WI38 (cell line): Measurements from ENCODE around the gene SLC26A9.

ENCODE experiments used
- H3K4me3 ChIP-seq: 2 replicates; pipeline ENCODE4 v1.5.1; 2011; ENCODE audit warnings: low read depth, mild to moderate bottlenecking, control low read depth, low read length
- TF ChIP-seq, protein P1 (sequence below): IDR thresholded peaks from 2 replicates; pipeline ENCODE4 v1.5.1; 2012; ENCODE audit warnings: low read depth, mild to moderate bottlenecking, control low read depth, low read length

SLC26A9 gene

DNA sequence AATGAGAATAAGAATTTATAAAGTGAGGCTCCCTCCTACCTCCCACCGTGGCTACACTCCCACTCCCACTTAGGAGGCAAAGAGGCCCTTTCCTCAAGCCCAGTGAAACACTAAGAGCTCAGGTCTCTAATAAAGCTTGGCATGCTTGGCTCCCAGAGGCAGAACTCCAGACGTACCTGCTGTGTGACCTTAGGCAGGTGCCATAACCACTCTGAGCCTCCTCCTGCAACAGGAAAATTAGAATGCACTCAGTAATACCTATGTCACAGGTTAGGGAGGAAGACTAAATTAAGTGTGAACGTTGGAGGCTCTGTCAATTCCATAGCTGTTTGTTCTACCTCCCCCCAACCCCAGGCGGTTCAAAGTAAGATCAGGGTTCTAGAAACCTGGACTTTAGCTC is 16.5 kb upstream of the SLC26A9 start:
- TF ChIP-seq, protein P1, sequence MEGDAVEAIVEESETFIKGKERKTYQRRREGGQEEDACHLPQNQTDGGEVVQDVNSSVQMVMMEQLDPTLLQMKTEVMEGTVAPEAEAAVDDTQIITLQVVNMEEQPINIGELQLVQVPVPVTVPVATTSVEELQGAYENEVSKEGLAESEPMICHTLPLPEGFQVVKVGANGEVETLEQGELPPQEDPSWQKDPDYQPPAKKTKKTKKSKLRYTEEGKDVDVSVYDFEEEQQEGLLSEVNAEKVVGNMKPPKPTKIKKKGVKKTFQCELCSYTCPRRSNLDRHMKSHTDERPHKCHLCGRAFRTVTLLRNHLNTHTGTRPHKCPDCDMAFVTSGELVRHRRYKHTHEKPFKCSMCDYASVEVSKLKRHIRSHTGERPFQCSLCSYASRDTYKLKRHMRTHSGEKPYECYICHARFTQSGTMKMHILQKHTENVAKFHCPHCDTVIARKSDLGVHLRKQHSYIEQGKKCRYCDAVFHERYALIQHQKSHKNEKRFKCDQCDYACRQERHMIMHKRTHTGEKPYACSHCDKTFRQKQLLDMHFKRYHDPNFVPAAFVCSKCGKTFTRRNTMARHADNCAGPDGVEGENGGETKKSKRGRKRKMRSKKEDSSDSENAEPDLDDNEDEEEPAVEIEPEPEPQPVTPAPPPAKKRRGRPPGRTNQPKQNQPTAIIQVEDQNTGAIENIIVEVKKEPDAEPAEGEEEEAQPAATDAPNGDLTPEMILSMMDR, result no peak
- H3K4me3 ChIP-seq, result no peak overlapping the region

DNA sequence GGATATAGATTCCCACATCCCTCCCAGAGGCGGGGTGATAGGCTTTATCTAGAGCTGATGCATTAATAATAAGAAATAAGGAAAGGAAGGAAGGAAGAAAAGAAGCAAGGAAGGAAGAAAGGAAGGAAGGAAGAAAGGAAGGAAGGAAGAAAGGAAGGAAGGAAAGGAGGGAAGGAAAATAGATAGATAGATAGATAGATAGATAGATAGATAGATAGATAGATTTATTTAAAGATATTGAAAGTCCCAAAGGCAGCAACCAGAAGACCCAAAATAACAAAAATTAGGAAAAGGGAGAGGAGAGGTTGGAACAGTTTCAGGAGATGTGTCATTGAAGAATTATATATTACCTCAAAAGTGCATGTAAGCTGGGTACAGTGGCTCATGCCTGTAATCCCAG is 12.2 kb upstream of the SLC26A9 start:
- TF ChIP-seq, protein P1, result no peak

DNA sequence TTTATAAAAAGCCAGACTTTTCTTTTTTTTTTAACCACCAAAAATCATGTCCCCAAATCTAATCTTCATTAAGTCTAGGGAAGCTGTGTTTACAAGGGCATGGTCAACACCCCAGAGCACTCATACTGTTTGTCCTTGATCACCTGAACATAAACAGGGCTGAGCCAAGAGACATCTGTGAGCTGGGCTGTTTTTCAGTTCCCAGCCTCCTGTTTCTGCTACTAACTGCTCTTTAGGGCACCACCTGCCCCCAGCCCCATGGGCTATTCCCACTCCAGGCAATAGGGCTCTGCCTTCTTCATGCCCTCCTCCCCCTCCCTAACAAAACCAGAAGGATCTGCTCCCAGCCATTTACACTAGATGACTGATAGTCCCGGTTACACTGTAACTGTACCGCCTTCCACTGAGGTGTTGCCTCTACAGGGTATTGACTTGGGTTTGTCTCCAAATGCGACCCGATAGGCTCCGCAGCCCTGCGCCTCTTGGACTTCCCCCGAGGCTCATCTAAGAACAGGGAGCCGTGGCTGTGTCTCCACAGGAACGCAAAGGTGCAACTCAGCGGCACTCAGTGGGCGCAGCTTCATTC is 11.7 kb upstream of the SLC26A9 start:
- H3K4me3 ChIP-seq, result no peak overlapping the region
- TF ChIP-seq, protein P1, result no peak

More for the DNA sequence above, 12.2 kb upstream of the SLC26A9 start:
- no peak overlapping the region for H3K4me3 ChIP-seq

DNA sequence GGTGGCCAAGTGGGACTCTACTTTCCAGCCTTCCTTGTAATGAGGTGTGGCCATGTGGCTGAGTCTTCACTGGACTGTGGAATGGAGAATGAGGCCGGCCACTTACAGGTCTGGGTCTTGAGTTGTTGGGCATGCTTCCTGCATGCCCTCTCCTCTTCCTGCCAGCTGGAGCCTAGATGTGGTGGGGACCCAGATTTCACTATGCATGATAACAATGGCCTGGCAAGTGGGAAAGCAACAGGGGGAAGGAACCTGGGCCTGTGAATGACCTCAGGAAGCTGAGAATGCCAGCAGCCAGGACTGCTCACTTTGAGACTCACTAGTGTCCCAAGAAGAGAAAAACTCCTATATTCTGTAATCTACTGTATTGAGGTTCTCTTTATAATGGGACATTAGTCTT is 8.5 kb upstream of the SLC26A9 start:
- TF ChIP-seq, protein P1, result no peak
- no peak overlapping the region for H3K4me3 ChIP-seq

DNA sequence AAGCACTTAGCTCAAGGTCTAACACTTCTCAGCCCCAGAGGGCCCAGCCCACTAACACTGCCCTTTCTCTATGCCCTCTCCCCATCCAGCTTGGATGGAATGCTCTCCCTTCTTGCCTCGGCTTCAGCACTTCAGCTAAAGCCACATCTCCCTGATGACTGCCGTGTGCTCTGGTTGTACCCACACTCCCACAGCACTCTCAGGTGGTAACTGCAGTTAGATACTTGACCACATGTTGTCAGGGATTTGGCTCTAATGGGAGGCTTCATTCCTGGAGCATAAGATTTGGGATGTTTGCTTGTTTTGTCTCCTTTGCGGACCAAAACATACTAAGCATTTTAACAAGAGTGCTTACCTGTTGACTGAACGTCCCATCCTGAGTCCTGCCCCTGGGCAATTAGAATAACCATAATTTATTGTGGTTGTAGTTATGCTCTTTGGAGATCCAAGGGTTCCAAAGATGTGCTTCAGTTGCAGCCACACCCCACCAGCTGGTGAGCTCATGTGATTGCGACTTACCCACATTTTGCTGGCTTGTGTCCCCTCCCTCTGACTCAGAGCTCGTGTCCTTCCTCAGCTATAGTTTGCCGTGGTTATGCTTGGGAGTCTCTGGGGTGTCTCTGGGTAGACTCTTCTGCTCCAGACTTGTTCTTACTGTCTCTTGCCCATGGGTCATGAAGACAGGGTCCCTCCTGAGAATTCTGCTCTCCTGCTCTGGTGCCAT is 7.7 kb upstream of the SLC26A9 start:
- H3K4me3 ChIP-seq, result no peak overlapping the region
- TF ChIP-seq, protein P1, result no peak

DNA sequence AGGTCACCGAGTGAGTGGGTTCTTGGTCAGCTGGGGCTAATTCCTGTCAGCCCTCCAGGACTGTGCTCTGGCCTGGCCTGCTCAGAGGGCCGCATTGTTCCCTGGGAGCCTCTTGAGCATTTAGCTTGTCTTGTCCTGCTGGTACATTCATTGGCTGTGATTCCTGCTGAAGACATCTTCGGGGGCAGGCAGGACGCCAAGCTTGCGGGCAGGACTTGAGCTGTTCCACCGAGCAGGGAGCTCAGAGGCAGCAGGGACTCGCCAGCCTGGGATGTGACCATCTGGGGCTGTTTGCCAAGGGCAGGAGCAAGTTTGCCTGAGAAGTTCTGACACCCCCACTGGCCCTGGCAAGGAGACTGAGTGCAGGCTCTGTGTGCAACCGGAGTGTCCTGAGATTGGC is 7.0 kb upstream of the SLC26A9 start:
- H3K4me3 ChIP-seq, result no peak overlapping the region
- TF ChIP-seq, protein P1, result no peak

DNA sequence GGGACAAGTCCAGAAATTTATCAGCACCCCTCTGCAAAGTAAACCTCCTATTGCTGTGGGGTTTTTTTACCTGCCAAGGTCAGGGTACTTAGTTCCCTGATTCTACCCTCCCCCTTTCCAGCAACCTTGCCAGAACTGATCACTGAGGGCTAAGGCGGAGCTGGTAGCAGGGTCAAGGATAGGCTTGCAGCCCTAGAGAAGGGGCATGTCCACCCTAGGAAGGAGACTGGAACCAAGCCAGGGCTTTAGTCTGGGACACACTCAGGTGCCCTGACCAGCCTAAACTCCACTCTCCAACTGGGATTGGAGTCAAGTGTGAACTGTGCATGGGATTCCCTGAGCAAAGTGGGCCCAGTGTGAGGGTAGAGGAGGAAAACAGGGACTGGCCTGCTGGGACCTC is 6.5 kb upstream of the SLC26A9 start:
- TF ChIP-seq, protein P1, result no peak
- H3K4me3 ChIP-seq, result no peak overlapping the region
